Ishikawa (cell line): Measurements from ENCODE around the gene SDK1.

Source experiments
- CEBPB ChIP-seq: IDR thresholded peaks from 2 replicates; pipeline ENCODE4 v1.6.1; 2012
- CREB1 ChIP-seq: IDR thresholded peaks from 2 replicates; pipeline ENCODE4 v1.6.1; 2012; ENCODE audit warnings: low read depth
- EGR1 ChIP-seq: IDR thresholded peaks from 2 replicates; pipeline ENCODE4 v1.6.1; 2012
- EP300 ChIP-seq: IDR thresholded peaks from 2 replicates; pipeline ENCODE4 v1.6.1; 2012; ENCODE audit warnings: borderline replicate concordance
- FOXM1 ChIP-seq: IDR thresholded peaks from 2 replicates; pipeline ENCODE4 v1.6.1; 2012; ENCODE audit warnings: low read depth, borderline replicate concordance
- NFIC ChIP-seq: IDR thresholded peaks from 2 replicates; pipeline ENCODE4 v1.6.1; 2012
- RAD21 ChIP-seq: IDR thresholded peaks from 2 replicates; pipeline ENCODE4 v1.6.1; 2012; ENCODE audit warnings: low read depth
- TAF1 ChIP-seq: IDR thresholded peaks from 2 replicates; pipeline ENCODE4 v1.6.1; 2012; ENCODE audit warnings: low read depth, mild to moderate bottlenecking
- TCF12 ChIP-seq: IDR thresholded peaks from 2 replicates; pipeline ENCODE4 v1.6.1; 2012; ENCODE audit warnings: low read depth
- TEAD4 ChIP-seq: IDR thresholded peaks from 2 replicates; pipeline ENCODE4 v1.6.1; 2012
- YY1 ChIP-seq: IDR thresholded peaks from 2 replicates; pipeline ENCODE4 v1.6.1; 2012; ENCODE audit warnings: low read depth
- ZBTB7A ChIP-seq: IDR thresholded peaks from 2 replicates; pipeline ENCODE4 v1.6.1; 2012; ENCODE audit warnings: low read depth
- TF ChIP-seq, protein P1 (sequence below): IDR thresholded peaks from 2 replicates; pipeline ENCODE4 v1.6.1; 2012
- TF ChIP-seq, protein P2 (sequence below): IDR thresholded peaks from 2 replicates; pipeline ENCODE4 v1.6.1; 2012
- TF ChIP-seq, protein P3 (sequence below): IDR thresholded peaks from 2 replicates; pipeline ENCODE4 v1.6.1; 2012; ENCODE audit warnings: low read depth, mild to moderate bottlenecking

Gene SDK1

DNA sequence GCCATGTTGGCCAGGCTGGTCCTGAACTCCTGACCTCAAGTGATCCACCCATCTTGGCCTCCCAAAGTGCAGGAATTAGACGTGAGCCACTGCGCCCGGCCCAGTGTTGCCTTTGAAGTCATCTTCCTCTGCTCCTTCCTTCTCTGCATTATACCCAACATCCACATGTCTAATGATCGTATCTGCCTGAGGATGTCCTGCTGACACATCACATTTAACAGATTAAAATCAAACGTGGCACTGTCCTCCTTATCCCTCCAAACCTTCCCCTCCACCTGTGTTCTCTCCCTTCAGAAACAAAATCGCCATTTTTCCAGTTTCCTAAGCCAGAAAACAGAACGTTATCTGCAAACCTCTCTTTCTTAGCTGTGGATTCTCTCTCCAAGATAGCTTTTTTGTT, 8.4 kb upstream of the SDK1 start:
- no peak for TF ChIP-seq ZBTB7A
- no peak for TF ChIP-seq EGR1
- no peak for TF ChIP-seq NFIC
- no peak for TF ChIP-seq EP300
- TF ChIP-seq, protein P1, sequence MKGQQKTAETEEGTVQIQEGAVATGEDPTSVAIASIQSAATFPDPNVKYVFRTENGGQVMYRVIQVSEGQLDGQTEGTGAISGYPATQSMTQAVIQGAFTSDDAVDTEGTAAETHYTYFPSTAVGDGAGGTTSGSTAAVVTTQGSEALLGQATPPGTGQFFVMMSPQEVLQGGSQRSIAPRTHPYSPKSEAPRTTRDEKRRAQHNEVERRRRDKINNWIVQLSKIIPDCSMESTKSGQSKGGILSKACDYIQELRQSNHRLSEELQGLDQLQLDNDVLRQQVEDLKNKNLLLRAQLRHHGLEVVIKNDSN = no peak

DNA sequence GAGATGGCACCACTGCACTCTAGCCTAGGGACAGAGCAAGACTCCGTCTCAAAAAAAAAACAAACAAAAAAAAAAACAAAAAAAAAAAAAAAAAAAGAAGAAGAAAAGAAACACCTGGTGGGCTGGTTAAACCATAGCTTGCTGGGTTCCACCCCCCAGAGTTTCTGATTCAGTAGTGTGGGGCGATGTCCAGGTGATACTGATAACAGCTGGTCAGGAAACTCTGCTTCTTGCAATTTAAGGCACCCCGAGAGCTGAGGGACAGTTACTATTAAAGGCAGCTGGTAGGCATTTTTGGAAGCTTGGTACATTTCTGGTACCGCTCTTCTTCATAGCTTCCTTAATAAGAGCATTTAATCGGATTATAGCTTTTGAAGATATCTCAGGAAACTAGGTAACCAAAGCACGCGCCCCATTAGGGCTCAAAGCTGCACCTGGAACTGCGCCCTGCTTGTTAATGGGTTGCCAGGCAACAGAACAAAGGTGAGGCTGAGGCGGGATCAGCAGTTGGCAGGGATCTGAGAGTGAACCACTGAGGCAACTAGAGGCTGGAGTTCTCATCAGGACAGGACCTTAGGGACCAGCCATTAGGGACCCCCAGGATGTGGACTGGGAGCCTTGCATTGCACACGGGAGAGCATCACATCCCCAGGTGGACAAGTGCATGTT, 6.5 kb upstream of the SDK1 start:
- no peak for TF ChIP-seq FOXM1
- TF ChIP-seq, protein P1 = no peak
- TF ChIP-seq EGR1 = no peak
- TF ChIP-seq, protein P2, sequence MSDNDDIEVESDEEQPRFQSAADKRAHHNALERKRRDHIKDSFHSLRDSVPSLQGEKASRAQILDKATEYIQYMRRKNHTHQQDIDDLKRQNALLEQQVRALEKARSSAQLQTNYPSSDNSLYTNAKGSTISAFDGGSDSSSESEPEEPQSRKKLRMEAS = no peak

DNA sequence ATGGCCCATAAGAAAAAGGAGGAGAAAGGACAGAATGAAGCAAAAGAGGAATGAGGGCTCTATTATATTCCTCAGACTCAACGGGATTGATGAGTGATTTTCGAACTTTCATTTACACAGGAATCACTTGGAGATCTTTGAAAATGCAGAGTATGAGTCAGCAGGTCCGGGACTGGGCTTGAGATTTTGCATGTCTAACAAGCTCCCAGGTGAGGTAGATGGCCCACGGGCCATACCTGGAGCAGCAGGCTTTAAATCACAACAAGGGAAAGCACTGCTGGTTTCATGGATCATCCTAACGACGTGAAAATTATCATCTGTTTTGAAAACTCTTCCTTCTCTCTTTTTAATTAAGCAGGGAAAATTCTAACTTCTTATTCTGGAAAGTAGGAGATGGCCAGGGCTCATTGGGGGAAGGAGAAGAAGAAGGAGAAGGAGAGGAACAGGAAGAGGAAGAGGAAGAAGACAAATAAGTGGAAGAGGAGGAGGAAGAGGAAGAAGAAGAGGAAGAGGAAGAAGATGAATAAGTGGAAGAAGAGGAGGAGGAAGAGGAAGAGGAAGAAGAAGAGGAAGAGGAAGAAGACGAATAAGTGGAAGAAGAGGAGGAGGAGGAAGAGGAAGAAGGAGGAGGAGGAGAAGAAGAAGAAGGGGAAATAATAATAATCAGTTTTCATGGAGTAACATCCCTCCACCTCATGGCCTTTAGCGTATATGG, 3.8 kb upstream of the SDK1 start:
- TF ChIP-seq, protein P2 = no peak
- no peak for TF ChIP-seq RAD21
- no peak for TF ChIP-seq CREB1
- no peak for TF ChIP-seq FOXM1
- no peak for TF ChIP-seq TCF12
- TF ChIP-seq TAF1 = no peak
- TF ChIP-seq CEBPB = no peak
- TF ChIP-seq, protein P3, sequence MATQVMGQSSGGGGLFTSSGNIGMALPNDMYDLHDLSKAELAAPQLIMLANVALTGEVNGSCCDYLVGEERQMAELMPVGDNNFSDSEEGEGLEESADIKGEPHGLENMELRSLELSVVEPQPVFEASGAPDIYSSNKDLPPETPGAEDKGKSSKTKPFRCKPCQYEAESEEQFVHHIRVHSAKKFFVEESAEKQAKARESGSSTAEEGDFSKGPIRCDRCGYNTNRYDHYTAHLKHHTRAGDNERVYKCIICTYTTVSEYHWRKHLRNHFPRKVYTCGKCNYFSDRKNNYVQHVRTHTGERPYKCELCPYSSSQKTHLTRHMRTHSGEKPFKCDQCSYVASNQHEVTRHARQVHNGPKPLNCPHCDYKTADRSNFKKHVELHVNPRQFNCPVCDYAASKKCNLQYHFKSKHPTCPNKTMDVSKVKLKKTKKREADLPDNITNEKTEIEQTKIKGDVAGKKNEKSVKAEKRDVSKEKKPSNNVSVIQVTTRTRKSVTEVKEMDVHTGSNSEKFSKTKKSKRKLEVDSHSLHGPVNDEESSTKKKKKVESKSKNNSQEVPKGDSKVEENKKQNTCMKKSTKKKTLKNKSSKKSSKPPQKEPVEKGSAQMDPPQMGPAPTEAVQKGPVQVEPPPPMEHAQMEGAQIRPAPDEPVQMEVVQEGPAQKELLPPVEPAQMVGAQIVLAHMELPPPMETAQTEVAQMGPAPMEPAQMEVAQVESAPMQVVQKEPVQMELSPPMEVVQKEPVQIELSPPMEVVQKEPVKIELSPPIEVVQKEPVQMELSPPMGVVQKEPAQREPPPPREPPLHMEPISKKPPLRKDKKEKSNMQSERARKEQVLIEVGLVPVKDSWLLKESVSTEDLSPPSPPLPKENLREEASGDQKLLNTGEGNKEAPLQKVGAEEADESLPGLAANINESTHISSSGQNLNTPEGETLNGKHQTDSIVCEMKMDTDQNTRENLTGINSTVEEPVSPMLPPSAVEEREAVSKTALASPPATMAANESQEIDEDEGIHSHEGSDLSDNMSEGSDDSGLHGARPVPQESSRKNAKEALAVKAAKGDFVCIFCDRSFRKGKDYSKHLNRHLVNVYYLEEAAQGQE = no peak
- TF ChIP-seq ZBTB7A = no peak
- TF ChIP-seq, protein P1 = no peak
- TF ChIP-seq EGR1 = no peak
- TF ChIP-seq YY1 = no peak
- TF ChIP-seq EP300 = no peak
- TF ChIP-seq TEAD4 = no peak

DNA sequence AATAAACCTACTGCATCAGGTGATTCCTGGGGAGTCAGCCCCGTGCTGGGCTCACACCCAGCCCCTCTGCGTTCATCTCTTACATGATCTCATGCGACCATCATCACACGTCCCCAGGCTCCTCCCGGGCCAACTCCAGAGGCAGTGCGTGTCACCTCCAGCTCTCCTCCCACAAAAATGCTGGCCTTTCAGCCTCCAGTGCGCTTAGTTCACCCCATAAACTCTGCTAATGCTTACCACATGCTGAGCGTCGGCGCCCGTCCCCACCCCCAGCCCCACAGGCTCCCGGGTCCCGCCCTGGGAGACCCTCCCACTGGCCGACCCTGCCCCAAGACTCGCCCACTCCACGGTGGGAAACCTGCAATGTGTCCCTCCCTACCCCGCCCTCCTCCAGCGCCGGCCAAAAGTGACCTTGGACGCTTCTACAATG, 816 bp upstream of the SDK1 start:
- TF ChIP-seq EGR1 (no peak), YY1 (no peak), RAD21 (no peak), NFIC (no peak), CEBPB (no peak), ZBTB7A (no peak), TEAD4 (no peak), FOXM1 (no peak)
- TF ChIP-seq, protein P2 = no peak
- TF ChIP-seq, protein P3 = no peak

DNA sequence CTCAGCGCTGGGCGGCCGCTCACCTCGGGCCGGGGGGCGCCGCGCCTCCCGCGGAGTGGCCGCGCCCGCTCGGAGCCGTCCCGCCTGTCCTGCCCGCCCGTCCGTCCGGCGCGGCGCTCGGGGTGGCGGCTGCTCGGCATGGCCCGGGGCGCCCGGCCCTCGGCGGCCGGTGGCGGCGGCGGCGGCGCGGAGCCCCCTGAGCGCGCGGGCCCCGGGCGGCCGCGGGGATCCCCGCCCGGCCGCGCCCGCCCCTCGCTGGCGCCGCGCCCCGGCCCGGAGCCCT, 338 bp downstream of the SDK1 start:
- TF ChIP-seq, protein P1 = no peak
- TF ChIP-seq ZBTB7A = no peak
- TF ChIP-seq, protein P3 = no peak
